ENCODE measurements around the gene SETBP1. TPM values are rescaled to one million over a fixed set of nuclear protein-coding genes. Genes with fewer than 3 reads are reported as not detected.

Gene SETBP1
- total RNA-seq, 1 experiment from 2014 or later: 0.05 TPM

GRCh38 chr18:44893045-44893706, 212.5 kb downstream of the SETBP1 start (continued):
- no peak for TF ChIP-seq TCF7L2 (IDR thresholded peaks at IDR 0.05; ENCODE audit: borderline replicate concordance, extremely low read depth, insufficient read depth, insufficient read length)
- TF ChIP-seq SIN3A (IDR thresholded peaks at IDR 0.05; ENCODE audit: low read depth): no peak

- H3K27me3 ChIP-seq (ENCODE audit: insufficient read depth, low read length): no peaks in the 10 kb centered on the region
- CTCF ChIA-PET: no interaction called here
- H3K9me2 ChIP-seq (ENCODE audit: insufficient read depth): no peaks in the 10 kb centered on the region
- no peak overlapping the region for H3K4me3 ChIP-seq (replicated peaks in 1 of 2; ENCODE audit: low read depth in 1 of 2, low read length in 2 of 2)
- H3K27ac ChIP-seq (ENCODE audit: low read depth, low read length): no peak overlapping the region
- no peak for TF ChIP-seq ZFX (IDR thresholded peaks at IDR 0.05)
- no peak for TF ChIP-seq SIN3A (IDR thresholded peaks at IDR 0.05; ENCODE audit: low read depth)
- no peak for TF ChIP-seq EGR1 (IDR thresholded peaks at IDR 0.05; ENCODE audit: low read depth)
- TF ChIP-seq SP1 (IDR thresholded peaks at IDR 0.05; ENCODE audit: low read depth): no peak
- no peak for TF ChIP-seq ZBTB33 (IDR thresholded peaks at IDR 0.05; ENCODE audit: extremely low read depth, insufficient replicate concordance, low read length)
- TF ChIP-seq EZH2 (IDR thresholded peaks at IDR 0.05): no peak
- TF ChIP-seq CEBPB (IDR thresholded peaks at IDR 0.05; ENCODE audit: low read depth): no peak
- TF ChIP-seq JUND (IDR thresholded peaks at IDR 0.05): no peak
- TF ChIP-seq ZNF274 (IDR thresholded peaks at IDR 0.05; ENCODE audit: low read depth, low read length): no peak
- TF ChIP-seq SRF (IDR thresholded peaks at IDR 0.05; ENCODE audit: low read depth): no peak
- TF ChIP-seq ELF1 (IDR thresholded peaks at IDR 0.05; ENCODE audit: borderline replicate concordance, low read depth): no peak
- no peak for TF ChIP-seq YY1 (IDR thresholded peaks at IDR 0.05; ENCODE audit: extremely low read depth, insufficient replicate concordance, low read depth, low read length)
- no peak for TF ChIP-seq POLR2AphosphoS5 (IDR thresholded peaks at IDR 0.05; ENCODE audit: low read depth, low read length)
- TF ChIP-seq MAX (IDR thresholded peaks at IDR 0.05): no peak
- no peak for TF ChIP-seq REST (IDR thresholded peaks at IDR 0.05; ENCODE audit: low read depth)
- no peak for TF ChIP-seq TCF7L2 (IDR thresholded peaks at IDR 0.05; ENCODE audit: borderline replicate concordance, extremely low read depth, insufficient read depth, insufficient read length)
- no peaks in the 10 kb centered on the region for H3K36me3 ChIP-seq (ENCODE audit: control insufficient read depth in 1 of 2, insufficient read depth in 2 of 2, low read length in 2 of 2)
- H3K9ac ChIP-seq (ENCODE audit: low read length): no peak overlapping the region
- RAD21 ChIA-PET (ENCODE audit: low non-redundant PET in 1 of 2, low total read pairs in 2 of 2, uncharacterized antibody in 2 of 2, unreplicated experiment in 2 of 2): no interaction called here
- H3K4me1 ChIP-seq (ENCODE audit: control insufficient read depth in 1 of 2, insufficient read depth in 2 of 2, low read length in 2 of 2): no peaks in the 10 kb centered on the region
- no peaks in the 10 kb centered on the region for H3K79me2 ChIP-seq (ENCODE audit: insufficient read depth, low read length)
- H3K9me3 ChIP-seq (ENCODE audit: control insufficient read depth in 1 of 2, insufficient read depth in 1 of 2, low read depth in 1 of 2, low read length in 2 of 2): peaks cover 10 to 15% of the 10 kb centered on the region in 2 experiments; a peak in 2 of 4 replicates
- POLR2A ChIA-PET: no interaction called here
- no peak for ATAC-seq
- H2AFZ ChIP-seq (ENCODE audit: low read depth, low read length, poor library complexity, severe bottlenecking): no peak overlapping the region
- BruUV-seq (replicated peaks): no TSS peak
- no peak overlapping the region for H3K4me2 ChIP-seq (ENCODE audit: low read length)
- H4K20me1 ChIP-seq (ENCODE audit: insufficient read depth): no peaks in the 10 kb centered on the region
- intact Hi-C loops (cut with micrococcal nuclease): no loop called here
- DNase-seq (ENCODE audit: low read depth, low spot score): no peak
These were observed 213.3 kb downstream of the SETBP1 start for GRCh38 chr18:44893966-44894365.
